T-cell (primary cell): ENCODE measurements around the gene ZNF692. TPM values are rescaled to one million over a fixed set of nuclear protein-coding genes. Genes with fewer than 3 reads are reported as not detected.

Source experiments
- ATAC-seq, 4 experiments: fragments of 200-7000 bp in 3 of 4; fragments of 150-1000 bp in 1 of 4; cut with Tn5 transposase; replicated peaks in 1 of 4; 1 replicate in 3 of 4; 2 replicates in 1 of 4; pipeline ENCODE4 v1.10.0; 2021; ENCODE audit warnings: moderate library complexity in 3 of 4, mild to moderate bottlenecking in 2 of 4, moderate number of reproducible peaks in 1 of 4
- CTCF ChIA-PET, 2 donors: fragments of 300-600 bp; sonication (Branson Sonifier 250); formaldehyde crosslinking; loops; one replicate each; lab custom pipeline; 2022; ENCODE audit warnings: antibody characterized with exemption in 2 of 2; lab: Charles Lee
- POLR2A ChIA-PET, 2 donors: fragments of 300-600 bp; sonication (Branson Sonifier 250); formaldehyde crosslinking; loops; one replicate each; lab custom pipeline; 2022; ENCODE audit warnings: antibody characterized with exemption in 2 of 2; lab: Charles Lee
- DNase-seq, 35 experiments: peaks; one replicate each; pipeline versions ENCODE4 v3.0.0 to v3.0.0-alpha.2; 2013 to 2023
- H3K27ac ChIP-seq: one replicate; pipeline ENCODE4 v1.5.1; 2013; ENCODE audit warnings: low read length
- H3K27me3 ChIP-seq, 2 experiments: replicated peaks in 1 of 2; 1 replicate in 1 of 2; 2 replicates in 1 of 2; pipeline versions ENCODE4 v1.6.1 to v1.7.0; 2013; ENCODE audit warnings: low read length in 1 of 2, mixed read lengths in 1 of 2; ENCODE audit not compliant: control insufficient read depth in 2 of 2, insufficient read depth in 2 of 2; ENCODE audit errors: extremely low read depth in 1 of 2
- H3K36me3 ChIP-seq, 2 donors: 1 replicate in 1 of 2; 2 replicates in 1 of 2; pipeline versions ENCODE4 v1.6.1 to v1.7.0; 2013; ENCODE audit warnings: low read length in 1 of 2; ENCODE audit not compliant: control insufficient read depth in 2 of 2, insufficient read depth in 1 of 2; ENCODE audit errors: extremely low read depth in 1 of 2
- H3K4me1 ChIP-seq, 2 experiments: 1 replicate in 1 of 2; 2 replicates in 1 of 2; pipeline versions ENCODE4 v1.6.1 to v1.7.0; 2013; ENCODE audit warnings: low read length in 2 of 2, mixed read lengths in 1 of 2; ENCODE audit not compliant: insufficient read depth in 2 of 2, control insufficient read depth in 1 of 2; ENCODE audit errors: extremely low read depth in 1 of 2
- H3K4me3 ChIP-seq, 2 donors: 1 replicate in 1 of 2; 2 replicates in 1 of 2; pipeline versions ENCODE4 v1.5.1 to v1.7.0; 2013; ENCODE audit warnings: mild to moderate bottlenecking in 2 of 2, low read length in 1 of 2, moderate library complexity in 1 of 2; ENCODE audit not compliant: control insufficient read depth in 1 of 2; ENCODE audit errors: extremely low read depth in 1 of 2
- H3K9me3 ChIP-seq: 2 replicates; pipeline ENCODE4 v1.7.0; 2013
- H3K27ac Mint-ChIP-seq, 2 donors: one replicate each; pipeline ENCODE4 v1.8.0; 2020 to 2021; ENCODE audit warnings: mild to moderate bottlenecking in 2 of 2, mixed read lengths in 2 of 2
- H3K27me3 Mint-ChIP-seq, 2 donors: one replicate each; pipeline ENCODE4 v1.8.0; 2021 to 2022; ENCODE audit warnings: mixed read lengths in 2 of 2
- H3K36me3 Mint-ChIP-seq: one replicate; pipeline ENCODE4 v1.8.0; 2021; ENCODE audit warnings: mixed read lengths
- H3K4me1 Mint-ChIP-seq, 3 donors: one replicate each; pipeline ENCODE4 v1.8.0; 2020 to 2022; ENCODE audit warnings: mixed read lengths in 3 of 3, mild to moderate bottlenecking in 1 of 3
- H3K4me3 Mint-ChIP-seq, 3 donors: one replicate each; pipeline ENCODE4 v1.8.0; 2020 to 2022; ENCODE audit warnings: mild to moderate bottlenecking in 3 of 3, mixed read lengths in 3 of 3, moderate library complexity in 3 of 3
- H3K9me3 Mint-ChIP-seq, 3 donors: one replicate each; pipeline ENCODE4 v1.8.0; 2020 to 2022; ENCODE audit warnings: mixed read lengths in 3 of 3
- WGBS: methylation state at CpG from one replicate; pipeline ENCODE4 v1.1.5; 2013; ENCODE audit warnings: missing lambda C conversion rate; ENCODE audit not compliant: insufficient coverage; 5-methylcytosine and 5-hydroxymethylcytosine counted together
- total RNA-seq, 35 experiments: library from RNA in 6 of 35; stranded (reverse) in 6 of 35; fragments of 120-200 nt in 1 of 35; gene quantifications; one replicate each; pipeline versions ENCODE4 v1.2.1 to v1.2.4 and lab custom pipeline; 2013 to 2026

The ZNF692 gene
- total RNA-seq, 5 donors from 2014 or later (not counting 1 experiment from before 2014, with no cell fraction given) = 53.9 to 88.1 (median 78.7) TPM

- Mint-ChIP-seq H3K9me3 (no peaks in the 10 kb centered on the region), H3K4me3 (peak overlapping the region; percentile 3 to 75 (median 59)), H3K36me3 (peaks cover 54% of the 10 kb centered on the region), H3K4me1 (peaks cover 79 to 82% (median 82%) of the 10 kb centered on the region in 3 donors), H3K27ac (peak overlapping the region; percentile 85 to 91), H3K27me3 (no peaks in the 10 kb centered on the region)
- peaks cover 7 to 63% of the 10 kb centered on the region in 2 donors for H3K36me3 ChIP-seq
- CTCF ChIA-PET = no interaction called here
- no peaks in the 10 kb centered on the region for H3K9me3 ChIP-seq
- ATAC-seq = peak in 2 of 4 experiments; percentile 21 to 38
- H3K27me3 ChIP-seq = no peaks in the 10 kb centered on the region
- peak overlapping the region; percentile 38 for H3K27ac ChIP-seq
- H3K4me3 ChIP-seq = no peak overlapping the region
- WGBS = 75% methylated on average over 4 of the region's 5 CpGs
- no peak for DNase-seq
- POLR2A ChIA-PET = interaction anchor here in 1 of 2 donors (0.6 kb wide), 1 partner anchor 68 kb away, joined by 4 read pairs; no protein-coding TSS in a partner anchor
- H3K4me1 ChIP-seq = peaks cover 38 to 77% of the 10 kb centered on the region in 2 experiments
Observed at GRCh38 chr1:248818505-248819374, 40.1 kb downstream of the ZNF692 start.

- H3K9me3 ChIP-seq = no peaks in the 10 kb centered on the region
- no peak overlapping the region for H3K4me3 ChIP-seq
- peaks cover 18 to 65% of the 10 kb centered on the region in 2 donors for H3K36me3 ChIP-seq
- POLR2A ChIA-PET = no interaction called here
- no peaks in the 10 kb centered on the region for H3K27me3 Mint-ChIP-seq
- peaks cover 55% of the 10 kb centered on the region for H3K36me3 Mint-ChIP-seq
- WGBS = 38% methylated on average over 2 of the region's 6 CpGs
- CTCF ChIA-PET = no interaction called here
- H3K27ac ChIP-seq = no peak overlapping the region
- ATAC-seq = peak in 2 of 4 experiments; percentile 24 to 45
- peaks cover 31 to 60% of the 10 kb centered on the region in 2 experiments for H3K4me1 ChIP-seq
- H3K4me1 Mint-ChIP-seq = peaks cover 63 to 66% (median 65%) of the 10 kb centered on the region in 3 donors
- no peak for DNase-seq
- H3K4me3 Mint-ChIP-seq = peak overlapping the region in 1 of 3 donors; percentile 75
- H3K27me3 ChIP-seq = no peaks in the 10 kb centered on the region
- H3K27ac Mint-ChIP-seq = peak overlapping the region; percentile 93 to 94
- H3K9me3 Mint-ChIP-seq = no peaks in the 10 kb centered on the region
Observed at GRCh38 chr1:248817065-248817464, 41.8 kb downstream of the ZNF692 start.

- ATAC-seq (peak; percentile 32 to 60 (median 44)), DNase-seq (no peak)
- Mint-ChIP-seq H3K4me1 (peaks cover 55 to 57% (median 57%) of the 10 kb centered on the region in 3 donors), H3K36me3 (peaks cover 57% of the 10 kb centered on the region), H3K4me3 (peak overlapping the region in 2 of 3 donors; percentile 14 to 75), H3K27me3 (no peaks in the 10 kb centered on the region), H3K27ac (peak overlapping the region; percentile 93 to 94), H3K9me3 (no peaks in the 10 kb centered on the region)
- H3K27me3 ChIP-seq = no peaks in the 10 kb centered on the region
- H3K4me3 ChIP-seq = no peak overlapping the region
- ChIA-PET CTCF (no interaction called here), POLR2A (no interaction called here)
- 85% methylated on average over 10 of the region's 13 CpGs for WGBS
- peak overlapping the region; percentile 27 for H3K27ac ChIP-seq
- peaks cover 29 to 53% of the 10 kb centered on the region in 2 experiments for H3K4me1 ChIP-seq
- no peaks in the 10 kb centered on the region for H3K9me3 ChIP-seq
- H3K36me3 ChIP-seq = peaks cover 18 to 71% of the 10 kb centered on the region in 2 donors
Observed at GRCh38 chr1:248816042-248816851, 42.6 kb downstream of the ZNF692 start.

- no peaks in the 10 kb centered on the region for H3K27me3 Mint-ChIP-seq
- no peaks in the 10 kb centered on the region for H3K9me3 ChIP-seq
- peak overlapping the region; percentile 93 to 94 for H3K27ac Mint-ChIP-seq
- H3K4me3 ChIP-seq = peak overlapping the region in 1 of 2 donors; percentile 15
- ChIA-PET CTCF (no interaction called here), POLR2A (no interaction called here)
- no peak for ATAC-seq
- H3K4me3 Mint-ChIP-seq = peak overlapping the region in 1 of 3 donors; percentile 75
- H3K4me1 Mint-ChIP-seq = peaks cover 49 to 50% (median 50%) of the 10 kb centered on the region in 3 donors
- peaks cover 25 to 48% of the 10 kb centered on the region in 2 experiments for H3K4me1 ChIP-seq
- peaks cover 54% of the 10 kb centered on the region for H3K36me3 Mint-ChIP-seq
- WGBS = 94% methylated on average over 7 of the region's 10 CpGs
- no peaks in the 10 kb centered on the region for H3K9me3 Mint-ChIP-seq
- H3K27ac ChIP-seq = no peak overlapping the region
- DNase-seq = no peak
- H3K27me3 ChIP-seq = no peaks in the 10 kb centered on the region
- peaks cover 18 to 74% of the 10 kb centered on the region in 2 donors for H3K36me3 ChIP-seq
Observed at GRCh38 chr1:248815407-248816034, 43.4 kb downstream of the ZNF692 start.

DNA sequence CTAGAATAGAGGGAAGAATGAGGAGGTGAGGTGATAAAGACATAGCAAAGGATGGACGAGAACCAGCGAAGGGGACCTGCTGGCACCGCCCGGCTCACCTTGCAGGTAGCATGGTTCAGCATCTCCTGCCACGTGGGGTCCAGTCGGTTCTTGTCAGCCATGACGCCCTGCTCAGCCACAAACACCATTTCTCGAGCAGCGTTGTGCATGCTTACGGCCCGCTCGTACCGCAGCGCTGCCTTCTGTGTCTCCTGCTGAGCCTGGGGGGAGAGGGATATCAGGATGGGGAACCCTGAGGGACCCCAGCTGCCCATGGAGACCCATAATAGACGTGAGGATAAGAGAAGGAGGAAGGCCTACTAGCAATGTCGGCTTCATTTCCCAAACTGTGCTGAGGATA, 44.5 kb downstream of the ZNF692 start:
- DNase-seq (no peak), ATAC-seq (no peak)
- peak overlapping the region; percentile 24 to 49 for H3K27ac Mint-ChIP-seq
- H3K27me3 ChIP-seq = no peaks in the 10 kb centered on the region
- peak overlapping the region in 1 of 3 donors; percentile 4 for H3K4me3 Mint-ChIP-seq
- no peaks in the 10 kb centered on the region for H3K27me3 Mint-ChIP-seq
- peaks cover 47% of the 10 kb centered on the region for H3K36me3 Mint-ChIP-seq
- H3K4me3 ChIP-seq = no peak overlapping the region
- POLR2A ChIA-PET = no interaction called here
- CTCF ChIA-PET = no interaction called here
- peaks cover 18 to 67% of the 10 kb centered on the region in 2 donors for H3K36me3 ChIP-seq
- H3K4me1 Mint-ChIP-seq = peaks cover 39 to 41% (median 41%) of the 10 kb centered on the region in 3 donors
- no peaks in the 10 kb centered on the region for H3K9me3 ChIP-seq
- H3K9me3 Mint-ChIP-seq = no peaks in the 10 kb centered on the region
- no peak overlapping the region for H3K27ac ChIP-seq
- WGBS = 94% methylated on average over 12 of the region's 16 CpGs
- H3K4me1 ChIP-seq = peaks cover 25 to 38% of the 10 kb centered on the region in 2 experiments

GRCh38 chr1:248813546-248813945, 45.3 kb downstream of the ZNF692 start:
- Histone ChIP-seq H3K4me3 (no peak overlapping the region), H3K9me3 (no peaks in the 10 kb centered on the region), H3K27ac (no peak overlapping the region), H3K27me3 (no peaks in the 10 kb centered on the region), H3K36me3 (peaks cover 18 to 67% of the 10 kb centered on the region in 2 donors), H3K4me1 (peaks cover 20 to 30% of the 10 kb centered on the region in 2 experiments)
- H3K4me1 Mint-ChIP-seq = peaks cover 31 to 33% (median 32%) of the 10 kb centered on the region in 3 donors
- H3K4me3 Mint-ChIP-seq = no peak overlapping the region
- H3K9me3 Mint-ChIP-seq = no peaks in the 10 kb centered on the region
- H3K27ac Mint-ChIP-seq = no peak overlapping the region
- ChIA-PET POLR2A (no interaction called here), CTCF (no interaction called here)
- H3K36me3 Mint-ChIP-seq = peaks cover 44% of the 10 kb centered on the region
- 92% methylated on average over 4 of the region's 8 CpGs for WGBS
- no peak for DNase-seq
- no peaks in the 10 kb centered on the region for H3K27me3 Mint-ChIP-seq
- ATAC-seq = no peak
